HG02885 (cell line): ENCODE data around the gene CD86.
A peak's percentile ranks its signal among the peaks of the same experiment; 100 is the strongest.
"Not testable (repeated sequence)": the region's sequence is repeated elsewhere in the genome, so short reads cannot be mapped to it uniquely, and the experiment has no call there.

ENCODE experiments used
- ATAC-seq: cut with Tn5 transposase; IDR thresholded peaks from one replicate; pipeline ENCODE4 v1.9.1; 2021; ENCODE audit warnings: mild to moderate bottlenecking; ENCODE audit not compliant: unreplicated experiment, poor library complexity

Gene CD86

DNA sequence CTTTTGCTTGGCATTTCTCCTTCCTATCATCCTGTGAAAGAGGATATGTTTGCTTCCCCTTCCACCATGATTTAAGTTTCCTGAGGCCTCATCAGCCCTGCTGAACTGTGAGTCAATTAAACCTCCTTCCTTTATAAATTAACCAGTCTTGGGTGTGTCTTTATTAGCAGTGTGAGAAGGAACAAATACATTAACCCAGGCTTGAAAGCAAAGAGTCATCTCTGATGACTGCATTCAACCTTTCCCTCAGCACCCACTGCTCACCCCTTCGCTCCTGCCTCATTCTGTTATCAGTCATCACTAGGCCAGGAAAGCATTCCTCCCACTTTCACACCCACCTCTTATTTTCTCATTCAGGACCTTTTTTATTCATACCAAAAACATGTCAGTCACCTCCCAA is 68.7 kb downstream of the CD86 start:
- ATAC-seq = no peak

DNA sequence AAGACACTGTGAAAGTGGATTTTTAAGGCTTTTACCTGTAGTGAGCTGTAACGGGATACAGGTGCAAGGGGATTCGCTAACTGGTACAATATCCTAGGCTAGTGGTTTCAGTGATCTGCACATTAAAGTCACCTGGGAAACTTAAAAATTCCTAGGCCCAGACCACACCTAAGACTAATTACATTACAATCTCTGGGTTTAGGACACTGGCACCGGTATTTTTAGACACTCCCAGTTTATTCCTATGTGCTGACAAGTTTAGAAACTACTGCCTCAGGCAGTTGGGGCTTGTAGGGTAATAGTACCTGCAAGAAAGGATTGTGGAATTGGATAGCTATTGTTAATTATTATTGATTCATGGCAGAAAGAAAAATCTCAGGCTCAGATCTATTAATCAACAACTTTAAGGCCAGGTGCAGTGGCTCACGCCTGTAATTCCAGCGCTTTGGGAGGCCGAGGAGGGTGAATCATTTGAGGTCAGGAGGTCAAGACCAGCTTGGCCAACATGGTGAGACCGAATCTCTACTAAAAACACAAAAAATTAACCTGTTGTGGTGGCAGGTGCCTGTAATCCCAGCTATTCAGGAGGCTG is 77.9 kb downstream of the CD86 start:
- no peak for ATAC-seq

DNA sequence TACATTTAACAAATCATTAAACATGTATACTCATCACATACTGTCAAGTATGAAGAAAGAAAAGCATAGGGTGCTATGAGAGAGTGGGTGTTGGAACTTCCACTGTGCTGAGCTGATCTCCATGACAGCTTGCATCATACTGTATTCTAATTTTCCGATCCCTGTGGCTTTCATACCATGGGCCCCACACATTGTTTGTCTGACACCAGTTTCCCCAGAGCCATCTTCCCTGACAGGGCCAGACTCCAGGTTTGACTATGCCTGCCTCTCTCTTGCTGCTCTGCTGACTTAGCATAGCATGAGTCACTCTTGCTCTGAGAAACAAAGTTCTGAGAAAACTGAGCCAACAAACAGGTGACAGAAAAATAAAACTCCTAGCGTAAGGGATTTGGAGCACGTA is 91.3 kb downstream of the CD86 start:
- ATAC-seq = peak; percentile 87

DNA sequence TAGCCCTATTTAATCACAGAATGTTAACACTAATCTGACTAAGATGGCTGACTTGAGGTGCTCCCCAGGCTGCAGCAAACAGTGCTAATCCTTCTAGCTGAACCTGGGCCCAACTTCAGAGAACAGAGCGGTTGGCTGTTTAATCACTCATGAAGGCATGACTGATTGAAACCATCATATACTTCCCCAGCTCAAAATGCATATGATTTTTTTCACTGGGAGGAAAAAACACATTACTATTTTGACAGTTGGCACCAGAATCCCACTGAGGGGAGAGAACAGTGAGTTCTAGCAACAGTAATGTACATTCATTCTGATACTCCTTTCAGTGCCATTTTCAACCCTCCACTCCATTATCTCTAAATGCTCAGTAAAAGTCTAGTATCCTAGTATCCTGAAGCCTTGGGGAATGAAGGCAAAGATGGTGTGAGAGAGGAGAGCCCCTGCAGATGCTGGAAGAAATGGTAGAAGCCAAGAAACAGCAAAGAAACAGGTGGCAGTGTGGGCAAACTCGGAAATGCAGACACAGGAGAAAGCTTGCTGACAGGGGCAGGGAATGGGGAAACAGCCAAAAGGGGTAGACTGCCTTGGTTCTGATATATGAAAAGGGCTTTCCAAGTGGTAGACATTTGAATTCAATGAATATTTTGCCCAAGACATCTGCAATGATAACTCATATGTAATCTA is 93.9 kb downstream of the CD86 start:
- ATAC-seq = no peak

DNA sequence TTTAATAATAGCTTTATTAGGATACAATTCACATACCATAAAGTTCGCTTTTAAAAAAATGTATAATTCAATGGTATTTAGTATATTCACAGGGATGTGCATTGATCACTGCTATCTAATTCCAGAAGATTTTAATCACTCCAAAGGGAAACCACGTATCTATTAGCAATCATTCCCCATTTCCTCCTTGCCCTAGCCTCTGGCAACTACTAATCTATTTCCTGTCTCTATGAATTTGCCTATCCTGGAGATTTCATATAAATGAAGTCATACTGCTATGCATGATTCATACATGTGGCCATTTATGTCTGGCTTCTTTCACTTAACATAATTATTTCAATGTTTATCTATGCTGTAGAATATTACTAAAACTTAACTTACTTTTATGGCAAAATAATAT is 96.3 kb downstream of the CD86 start:
- ATAC-seq = no peak

DNA sequence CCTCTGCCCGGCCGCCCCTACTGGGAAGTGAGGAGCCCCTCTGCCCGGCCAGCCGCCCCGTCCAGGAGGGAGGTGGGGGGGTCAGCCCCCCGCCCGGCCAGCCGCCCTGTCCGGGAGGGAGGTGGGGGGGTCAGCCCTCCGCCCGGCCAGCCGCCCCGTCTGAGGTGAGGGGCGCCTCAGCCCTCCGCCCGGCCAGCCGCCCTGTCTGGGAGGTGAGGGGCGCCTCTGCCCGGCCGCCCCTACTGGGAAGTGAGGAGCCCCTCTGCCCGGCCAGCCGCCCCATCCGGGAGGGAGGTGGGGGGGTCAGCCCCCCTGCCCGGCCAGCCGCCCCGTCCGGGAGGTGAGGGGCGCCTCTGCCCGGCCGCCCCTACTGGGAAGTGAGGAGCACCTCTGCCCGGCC is 109.8 kb downstream of the CD86 start:
- ATAC-seq = not testable (repeated sequence)

DNA sequence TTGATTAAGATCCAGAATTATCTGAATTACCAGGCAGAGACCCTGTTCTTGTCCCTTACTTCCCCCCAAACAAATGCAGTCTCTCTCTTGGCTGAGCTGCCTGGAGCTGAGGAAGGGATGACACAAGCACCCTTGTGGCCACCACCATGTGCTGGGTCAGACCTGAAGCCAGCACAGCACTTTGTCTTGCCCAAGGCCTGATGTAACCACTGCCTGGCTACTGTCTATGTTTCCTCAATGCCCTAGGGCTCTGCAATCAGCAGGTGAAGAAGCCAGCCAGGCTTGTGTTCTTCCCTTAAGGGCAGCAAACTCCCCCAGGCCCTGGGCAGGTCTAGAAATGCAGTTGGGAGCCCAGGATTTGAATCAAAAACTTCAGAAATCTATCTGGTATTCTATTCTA is 112.5 kb downstream of the CD86 start:
- ATAC-seq = no peak

DNA sequence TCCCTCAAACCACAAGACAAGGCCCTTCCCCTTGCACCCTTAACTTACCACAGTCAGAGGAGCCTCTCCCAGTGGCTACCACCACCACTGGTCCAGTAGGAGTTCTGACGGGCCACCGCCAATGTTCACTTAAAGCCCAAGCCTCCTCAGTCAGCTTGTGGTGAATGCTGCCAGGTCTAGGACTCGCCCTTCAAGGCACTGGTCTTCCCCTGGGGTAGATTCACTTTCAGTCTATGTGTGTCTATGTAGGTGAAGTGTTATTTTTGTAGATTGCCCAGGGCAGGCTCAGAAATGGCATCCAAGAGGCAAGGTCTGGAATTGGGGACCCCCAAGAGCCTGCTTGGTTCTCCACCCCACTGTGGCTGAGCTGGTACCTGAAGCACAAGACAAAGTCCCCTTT is 112.9 kb downstream of the CD86 start:
- no peak for ATAC-seq

DNA sequence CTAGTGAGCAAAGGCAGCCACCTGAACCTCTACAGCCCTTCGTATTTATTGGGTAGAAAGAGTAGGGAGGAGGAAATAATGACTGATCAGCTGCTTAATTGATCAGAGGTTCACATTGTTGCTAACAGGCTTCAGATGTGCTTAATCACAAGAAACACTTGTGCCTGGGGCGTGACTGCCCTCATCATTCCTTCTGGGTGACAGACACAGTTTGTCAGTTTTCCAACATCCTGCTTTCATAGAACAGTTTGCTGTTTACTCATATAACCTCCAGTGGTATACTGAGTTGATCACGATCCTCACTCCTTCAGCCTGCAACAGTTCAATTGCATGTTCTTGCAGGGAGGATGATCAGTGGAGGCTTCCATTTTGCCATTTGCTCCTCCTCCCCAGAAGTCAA is 114.7 kb downstream of the CD86 start:
- no peak for ATAC-seq
